LNCAP (cell line): Measurements from ENCODE around the gene FRAT1.

Experiments used
- CTCF ChIP-seq: fragments of 450-650 bp; IDR thresholded peaks from 2 replicates; pipeline ENCODE4 v1.5.1; 2017; ENCODE audit warnings: mild to moderate bottlenecking

The FRAT1 gene

GRCh38 chr10:97353945-97354344 lies 34.9 kb downstream of the FRAT1 start:
- TF ChIP-seq CTCF = no peak

DNA sequence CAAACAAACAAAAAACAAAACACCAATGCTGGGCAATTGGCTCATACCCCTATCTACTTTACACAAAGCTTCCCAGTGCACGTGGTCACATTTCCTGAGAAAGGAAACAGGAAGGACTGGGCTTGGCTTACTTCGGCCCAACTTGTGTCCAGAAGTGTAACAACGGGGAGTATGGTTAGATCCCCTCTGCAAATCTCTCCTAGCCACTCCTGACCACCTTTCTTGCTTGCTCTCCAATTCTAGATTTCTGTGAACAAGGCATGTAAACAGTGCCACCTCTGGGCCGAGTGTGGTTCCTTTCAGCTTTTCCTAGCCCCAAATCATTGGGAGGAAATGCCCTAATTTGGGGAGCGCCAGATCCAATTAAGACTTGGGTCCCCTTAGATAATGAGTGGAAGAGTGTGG lies 36.5 kb downstream of the FRAT1 start:
- TF ChIP-seq CTCF = 0 out of 2 replicates have a peak, but pooled peaks have one; percentile 17

- no peak for TF ChIP-seq CTCF
These were observed 37.3 kb downstream of the FRAT1 start for GRCh38 chr10:97356318-97356914.

GRCh38 chr10:97356918-97357317 lies 37.8 kb downstream of the FRAT1 start:
- no peak for TF ChIP-seq CTCF

- no peak for TF ChIP-seq CTCF
These were observed 39.3 kb downstream of the FRAT1 start for GRCh38 chr10:97358349-97358748.

DNA sequence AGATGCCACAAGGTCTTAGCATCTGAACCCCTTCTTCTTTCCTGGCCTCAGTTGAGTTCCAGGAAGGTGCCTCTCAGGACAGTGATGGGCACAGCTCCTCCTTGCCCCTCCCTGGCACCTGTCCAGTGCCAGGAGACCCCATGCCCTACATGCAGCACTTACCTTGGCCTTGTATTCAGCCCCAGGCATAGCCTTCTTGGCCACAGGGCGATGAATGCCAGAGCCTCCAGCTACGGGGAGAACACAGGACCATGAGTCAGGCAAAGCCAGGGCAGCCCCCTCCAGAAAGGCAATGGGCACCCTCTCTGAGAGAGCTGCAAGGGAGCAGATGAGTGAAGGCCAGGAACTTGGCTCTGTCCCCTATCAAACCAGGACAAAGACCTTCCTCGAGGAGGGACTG lies 39.7 kb downstream of the FRAT1 start:
- no peak for TF ChIP-seq CTCF

DNA sequence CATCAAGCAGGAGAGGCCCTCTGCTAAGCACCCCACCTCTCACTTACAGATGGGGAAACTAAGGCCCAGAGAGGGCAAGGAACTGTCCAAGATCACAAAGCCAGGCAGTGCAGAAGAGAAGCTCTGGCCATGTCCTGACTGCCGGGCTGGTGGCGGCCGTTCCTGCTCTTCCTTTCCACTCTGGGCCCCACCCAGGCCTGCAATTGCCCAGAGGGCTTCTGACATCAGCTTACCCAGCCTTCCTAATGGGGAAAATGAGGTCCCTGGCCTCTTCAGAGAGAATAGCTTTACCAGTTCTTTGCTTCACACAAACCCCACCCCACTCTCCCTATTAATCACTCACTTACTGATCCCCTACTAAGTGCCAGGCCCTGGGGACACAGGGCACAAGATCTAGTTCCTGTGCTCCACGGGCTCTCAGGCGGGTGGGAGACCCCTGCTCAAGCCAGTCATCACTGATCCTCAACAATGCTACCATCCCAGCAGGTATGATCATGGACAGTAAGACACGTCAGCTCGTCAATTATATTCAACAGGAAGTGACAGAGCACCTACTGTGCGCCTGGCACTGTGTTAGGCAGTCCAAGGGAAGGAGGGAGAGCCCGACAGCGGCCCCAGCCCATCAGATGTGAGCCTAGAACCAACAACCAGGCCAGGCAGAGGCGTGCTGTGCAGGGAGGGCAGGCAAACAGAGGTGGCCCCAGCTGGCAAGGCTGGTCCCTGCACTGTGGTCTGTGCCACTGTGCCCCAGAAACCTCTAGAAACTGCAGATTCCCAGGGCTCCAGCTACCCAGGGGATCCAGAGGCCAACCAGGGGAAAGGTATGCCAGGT lies 41.9 kb downstream of the FRAT1 start:
- TF ChIP-seq CTCF = no peak
